Nucleus accumbens (tissue), 56 donors: ENCODE measurements around the gene APOC3.
"Not testable (repeated sequence)": the region's sequence is repeated elsewhere in the genome, so short reads cannot be mapped to it uniquely, and the experiment has no call there.

Source experiments
- DNase-seq, 56 donors: peaks; one replicate each; lab custom pipeline; 2025; lab: John Stamatoyannopoulos, UW

The APOC3 gene

GRCh38 chr11:116828632-116829524 is 829 bp upstream of the APOC3 start:
- no peak for DNase-seq

- DNase-seq, result no peak
These were observed 641 bp downstream of the APOC3 start for GRCh38 chr11:116830184-116830912.

- no peak for DNase-seq
These were observed 2.2 kb downstream of the APOC3 start for GRCh38 chr11:116831790-116832349.

- no peak for DNase-seq
These were observed 2.9 kb downstream of the APOC3 start for GRCh38 chr11:116832350-116833290.

GRCh38 chr11:116833491-116833815 is 3.7 kb downstream of the APOC3 start:
- no peak for DNase-seq

- no peak for DNase-seq
These were observed 4.3 kb downstream of the APOC3 start for GRCh38 chr11:116833816-116834534.

- not testable (repeated sequence) for DNase-seq
These were observed 4.9 kb downstream of the APOC3 start for GRCh38 chr11:116834535-116835041.

- peak in 2 of 56 donors; percentile 43 to 51 for DNase-seq
These were observed 5.5 kb downstream of the APOC3 start for GRCh38 chr11:116835042-116835772.

GRCh38 chr11:116835791-116836631 is 6.3 kb downstream of the APOC3 start:
- DNase-seq, result peak; percentile 37 to 93 (median 78)

GRCh38 chr11:116836632-116836991 is 6.9 kb downstream of the APOC3 start:
- DNase-seq, result no peak

GRCh38 chr11:116837231-116838091 is 7.8 kb downstream of the APOC3 start, which contains the start of gene APOA1:
TSS of gene APOA1 (minus strand) at chr11:116837622. CDS start at chr11:116837387, 235 bp downstream.
- no peak for DNase-seq

GRCh38 chr11:116838321-116839084 is 8.8 kb downstream of the APOC3 start:
- DNase-seq, result no peak

- DNase-seq, result peak in 19 of 56 donors; percentile 8 to 47 (median 21)
These were observed 10.6 kb downstream of the APOC3 start for GRCh38 chr11:116840224-116840745.

GRCh38 chr11:116840746-116841296 is 11.1 kb downstream of the APOC3 start:
- peak in 1 of 56 donors; percentile 18 for DNase-seq

- no peak for DNase-seq
These were observed 12.4 kb downstream of the APOC3 start for GRCh38 chr11:116842117-116842516.
